Prostate gland (tissue), 2 donors: ENCODE data around the gene CCL20.

ENCODE experiments used
- CTCF ChIP-seq, 4 experiments: fragments of 200-600 bp in 2 of 4; fragments of 450-650 bp in 2 of 4; sonication (generic) in 2 of 4; IDR thresholded peaks; 1 replicate in 3 of 4; 2 replicates in 1 of 4; pipeline ENCODE4 v1.5.1; 2016 to 2019; ENCODE audit warnings: antibody characterized with exemption in 4 of 4, mild to moderate bottlenecking in 2 of 4, moderate library complexity in 2 of 4
- POLR2A ChIP-seq: fragments of 450-650 bp; IDR thresholded peaks from one replicate; pipeline ENCODE4 v1.6.1; 2016; ENCODE audit warnings: antibody characterized with exemption, mild to moderate bottlenecking
- POLR2AphosphoS5 ChIP-seq: sonication (generic); formaldehyde crosslinking; IDR thresholded peaks from one replicate; pipeline ENCODE4 v1.6.1; 2017; ENCODE audit warnings: antibody characterized with exemption

DNA sequence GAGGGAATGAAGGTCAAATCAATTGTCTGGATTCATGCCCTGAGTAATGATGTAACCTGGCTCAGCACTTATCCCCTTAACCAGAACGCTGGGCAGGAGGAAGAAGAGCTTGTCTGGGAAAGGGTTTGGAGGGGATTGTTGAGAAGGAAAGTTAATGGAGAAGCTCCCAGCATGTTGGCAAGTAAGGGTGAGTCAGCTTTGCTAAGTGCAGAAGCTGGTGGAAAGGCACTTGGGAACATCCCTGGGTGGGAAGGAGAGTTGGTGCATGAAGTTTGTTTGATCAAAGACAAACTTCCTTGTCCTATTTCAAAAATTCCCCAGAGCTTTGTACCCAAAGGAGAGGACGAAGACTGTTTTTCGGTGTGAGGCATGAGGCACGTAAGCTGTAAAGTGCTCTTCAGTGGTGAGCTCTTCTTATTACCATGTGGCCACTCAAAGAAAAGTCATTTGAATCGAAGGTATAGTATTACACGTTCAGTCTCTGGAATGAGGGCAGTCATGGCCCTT lies 40.2 kb downstream of the CCL20 start:
- no peak for TF ChIP-seq CTCF (IDR thresholded peaks at IDR 0.05)
- no peak for TF ChIP-seq POLR2A
- no peak for TF ChIP-seq POLR2AphosphoS5
